DND-41 (cell line): Measurements from ENCODE around the gene VAV3.

Source experiments
- CTCF ChIP-seq: IDR thresholded peaks from 2 replicates; pipeline ENCODE4 v1.5.1; 2012; ENCODE audit warnings: borderline replicate concordance, low read length, moderate library complexity, mild to moderate bottlenecking; ENCODE audit not compliant: poor library complexity, severe bottlenecking; ENCODE audit errors: extremely low read depth
- EZH2 ChIP-seq: IDR thresholded peaks from 3 replicates; pipeline ENCODE4 v1.6.1; 2012; ENCODE audit warnings: borderline replicate concordance, low read depth, mild to moderate bottlenecking, moderate library complexity, low read length, inconsistent platforms; ENCODE audit not compliant: severe bottlenecking

DNA sequence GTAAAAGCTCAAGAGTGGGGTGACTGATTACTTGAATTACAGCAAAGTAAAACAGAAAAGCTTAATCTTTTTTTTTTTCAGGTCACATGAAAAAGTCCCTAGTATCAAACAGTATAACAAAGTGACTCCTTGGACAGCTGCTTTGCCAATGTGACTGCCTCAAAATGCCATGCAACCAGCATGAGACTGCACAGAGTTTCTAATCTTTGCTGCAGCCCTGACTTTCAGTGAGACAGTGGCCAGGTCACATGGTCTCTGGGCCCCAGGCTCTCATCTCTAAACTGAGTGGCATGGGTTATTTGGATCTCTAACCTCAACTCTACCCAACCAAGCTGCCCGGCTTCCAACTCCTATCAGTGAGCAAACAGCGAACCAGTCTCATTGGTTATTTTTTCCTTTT is 169.0 kb downstream of the VAV3 start:
- TF ChIP-seq CTCF (no peak), EZH2 (no peak)
